A204.1 (cell line): Measurements from ENCODE around the gene LSP1.

Source experiments
- FAIRE-seq: peaks from 2 replicates; lab custom pipeline; 2012; peaks lifted over from hg19 to GRCh38; lab: Jason Lieb, UNC

LSP1 gene

DNA sequence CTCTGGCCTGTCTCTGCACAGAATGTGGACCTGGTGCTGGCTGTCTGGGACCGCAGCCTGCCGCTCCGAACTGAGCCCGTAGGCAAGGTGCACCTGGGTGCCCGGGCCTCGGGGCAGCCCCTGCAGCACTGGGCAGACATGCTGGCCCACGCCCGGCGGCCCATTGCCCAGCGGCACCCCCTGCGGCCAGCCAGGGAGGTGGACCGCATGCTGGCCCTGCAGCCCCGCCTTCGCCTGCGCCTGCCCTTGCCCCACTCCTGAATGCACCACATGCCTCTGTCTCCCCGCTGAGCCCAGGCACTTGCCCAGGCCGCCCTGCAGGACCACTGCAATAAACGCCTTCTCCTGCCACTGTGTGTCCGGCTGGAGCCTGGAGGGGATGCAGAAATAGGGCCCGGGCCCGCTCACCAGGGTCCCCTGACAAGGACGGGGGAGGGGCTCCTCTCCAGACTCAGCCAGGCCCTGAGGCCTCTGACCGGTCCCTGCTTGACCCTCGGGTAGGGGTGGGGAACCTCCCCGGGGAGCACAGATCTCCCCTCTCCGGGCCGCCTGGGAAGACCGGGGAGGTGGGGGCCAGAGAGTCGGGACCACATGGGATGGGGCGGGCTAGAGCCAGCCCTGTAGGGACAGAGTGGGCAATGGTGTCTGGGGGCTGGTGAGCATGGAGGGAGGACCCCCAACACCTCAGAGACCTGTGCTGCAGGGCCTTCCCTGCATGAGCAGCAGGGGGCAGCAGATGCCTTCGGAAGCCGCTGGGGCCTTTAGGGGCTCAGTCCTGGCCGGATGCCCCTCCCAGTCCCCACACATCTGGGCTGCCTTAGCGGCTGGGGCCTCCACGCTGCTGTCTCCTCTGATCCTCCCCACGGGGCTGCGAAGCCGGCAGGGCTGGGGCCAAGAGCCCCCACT lies 15.5 kb upstream of the LSP1 start:
- FAIRE-seq: no peak

DNA sequence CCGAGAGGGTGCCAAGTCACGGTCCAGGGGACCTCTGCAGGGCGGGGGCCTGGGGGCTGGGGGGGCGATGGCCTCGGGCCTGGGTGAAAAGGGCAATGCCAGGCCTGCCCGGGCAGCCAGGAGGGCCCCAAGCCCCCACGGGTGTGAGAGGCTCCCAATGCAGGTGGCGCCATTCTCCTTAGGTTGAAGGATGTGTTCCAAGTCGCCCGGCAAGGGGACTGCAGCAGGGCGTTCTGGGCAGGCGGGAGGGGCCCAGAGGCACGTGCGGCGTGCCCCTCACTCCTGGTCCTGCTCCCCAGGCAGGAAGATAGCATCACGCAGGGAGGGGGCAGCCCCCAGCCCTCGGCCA lies 14.8 kb upstream of the LSP1 start:
- FAIRE-seq: no peak

DNA sequence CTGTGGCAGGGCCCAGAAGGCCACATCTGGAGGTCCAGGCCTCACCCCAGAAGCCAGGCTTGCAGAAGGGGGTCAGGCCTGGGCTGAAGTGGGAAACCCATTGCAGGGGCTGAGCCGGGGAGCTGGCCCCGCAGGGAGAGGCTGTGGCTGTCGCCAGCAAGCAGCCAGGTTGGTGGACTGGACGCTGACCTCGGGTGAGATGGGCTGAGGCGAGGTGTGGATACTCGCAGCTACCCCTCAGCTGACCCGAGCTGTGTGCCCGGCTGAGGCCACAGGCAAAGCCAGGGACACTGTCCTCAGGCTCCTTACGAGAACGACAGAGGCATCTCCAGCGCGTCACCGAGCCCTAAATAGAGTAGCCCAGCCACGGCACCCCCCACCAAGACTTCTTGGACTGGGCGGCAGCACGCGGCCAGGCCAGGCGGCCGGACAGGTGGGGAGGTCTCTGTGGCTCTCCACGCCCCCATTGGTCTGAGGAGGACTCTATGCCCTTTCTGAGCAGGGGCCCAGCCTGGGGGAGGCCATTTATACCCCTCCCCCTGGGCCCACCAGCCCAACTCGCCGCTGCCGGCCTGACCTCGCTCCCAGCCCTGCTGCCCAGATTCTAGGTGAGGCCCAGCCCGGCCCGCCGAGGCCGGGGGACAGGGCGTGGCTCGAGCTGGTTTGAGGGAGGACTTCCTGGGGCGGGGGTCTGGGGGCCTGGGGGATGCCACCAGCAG lies 14.3 kb upstream of the LSP1 start, which contains the start of gene TNNI2:
TSS of gene TNNI2 (plus strand) at position 556 of the 719 bp plus-strand sequence. CDS start 716 bp downstream, outside the sequence.
- FAIRE-seq: no peak

DNA sequence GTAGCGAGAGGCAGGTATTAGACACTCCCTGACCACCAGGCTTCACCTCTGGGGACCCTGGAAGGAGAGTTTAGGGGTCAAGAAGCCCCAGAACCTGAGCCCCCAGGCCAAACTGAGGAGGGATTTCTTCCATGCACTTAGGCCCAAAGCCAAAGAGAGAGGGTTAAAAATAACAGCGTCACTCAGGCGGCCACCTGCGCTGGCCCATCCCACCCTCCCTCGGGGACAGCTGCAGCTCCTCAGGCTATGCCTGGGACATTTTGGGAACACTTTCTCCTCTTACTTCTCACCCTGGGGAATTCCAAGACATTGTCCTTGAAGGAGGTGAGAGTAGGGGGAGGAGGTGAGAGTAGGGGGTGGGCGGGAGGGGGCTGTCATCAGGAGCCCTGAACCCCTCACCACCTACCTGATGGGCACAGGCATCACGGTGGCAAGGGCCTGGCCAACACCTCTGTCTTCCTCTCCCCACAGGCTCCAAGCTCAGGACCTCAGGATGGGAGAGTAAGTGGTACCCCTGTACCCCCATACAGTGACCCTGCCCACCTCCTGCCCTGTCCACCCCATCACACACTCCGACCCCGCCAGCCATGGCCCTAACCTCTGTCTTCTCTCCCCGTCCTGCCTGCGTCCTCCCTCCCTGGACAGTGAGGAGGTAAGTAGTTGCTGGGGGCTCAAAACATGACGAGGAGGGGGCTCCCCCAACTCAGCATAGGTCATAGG lies 13.5 kb upstream of the LSP1 start:
- no peak for FAIRE-seq

DNA sequence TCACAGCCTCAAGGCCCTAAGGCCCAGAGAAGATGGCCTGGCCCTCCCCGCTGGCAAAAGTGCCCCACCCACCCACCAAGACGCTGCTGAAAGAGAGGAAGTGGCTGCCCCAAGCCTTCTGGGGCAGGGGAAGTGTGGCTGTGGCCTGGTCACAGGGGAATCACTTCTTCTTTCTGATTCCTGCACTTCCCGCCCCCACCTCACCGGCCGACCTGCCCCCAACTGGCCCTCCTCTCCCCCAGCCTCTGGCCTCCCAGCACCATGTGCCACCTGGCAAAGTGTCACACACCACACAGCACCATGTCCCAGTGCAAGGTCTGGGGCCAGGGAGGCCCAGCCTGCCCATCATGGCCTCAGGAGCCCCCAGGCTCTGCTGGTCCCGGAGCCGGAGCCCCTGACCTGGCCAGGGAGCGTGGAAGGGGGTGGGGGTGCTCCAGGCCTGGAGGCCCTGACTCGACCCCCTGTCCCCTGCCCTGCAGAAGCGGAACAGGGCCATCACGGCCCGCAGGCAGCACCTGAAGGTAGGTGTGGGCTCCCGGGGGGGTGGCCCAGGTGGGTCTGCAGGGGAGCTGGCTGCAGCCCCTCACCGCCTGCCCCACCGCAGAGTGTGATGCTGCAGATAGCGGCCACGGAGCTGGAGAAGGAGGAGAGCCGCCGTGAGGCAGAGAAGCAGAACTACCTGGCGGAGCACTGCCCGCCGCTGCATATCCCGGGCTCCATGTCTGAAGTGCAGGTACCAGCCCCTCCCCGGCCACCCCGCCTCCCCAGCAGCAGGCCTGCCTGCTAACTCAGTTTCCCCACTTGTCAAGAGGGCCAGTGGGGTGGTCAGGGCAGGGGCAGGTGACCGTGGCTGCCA lies 12.7 kb upstream of the LSP1 start:
- no peak for FAIRE-seq

DNA sequence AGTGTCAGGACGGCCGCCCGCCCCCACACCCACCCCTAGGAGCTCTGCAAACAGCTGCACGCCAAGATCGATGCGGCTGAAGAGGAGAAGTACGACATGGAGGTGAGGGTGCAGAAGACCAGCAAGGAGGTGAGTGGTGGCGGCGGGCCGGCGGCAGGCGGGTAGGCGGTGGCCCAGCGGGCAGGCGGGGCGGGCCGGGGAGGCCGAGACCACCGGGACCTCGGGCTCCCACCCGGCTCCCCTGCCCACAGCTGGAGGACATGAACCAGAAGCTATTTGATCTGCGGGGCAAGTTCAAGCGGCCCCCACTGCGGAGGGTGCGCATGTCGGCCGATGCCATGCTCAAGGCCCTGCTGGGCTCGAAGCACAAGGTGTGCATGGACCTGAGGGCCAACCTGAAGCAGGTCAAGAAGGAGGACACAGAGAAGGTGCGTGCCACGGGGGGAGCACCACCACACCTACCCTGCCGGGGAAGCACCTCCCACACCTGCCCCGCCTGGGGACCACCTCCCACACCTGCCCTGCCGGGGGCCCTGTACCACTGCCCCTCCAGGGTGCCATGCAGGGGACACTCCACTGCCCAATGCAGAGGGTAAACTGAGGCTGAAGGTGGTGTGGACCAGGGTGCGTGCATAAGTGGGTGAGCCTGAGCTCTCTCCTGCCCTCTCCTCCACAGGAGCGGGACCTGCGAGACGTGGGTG lies 12.0 kb upstream of the LSP1 start:
- no peak for FAIRE-seq

DNA sequence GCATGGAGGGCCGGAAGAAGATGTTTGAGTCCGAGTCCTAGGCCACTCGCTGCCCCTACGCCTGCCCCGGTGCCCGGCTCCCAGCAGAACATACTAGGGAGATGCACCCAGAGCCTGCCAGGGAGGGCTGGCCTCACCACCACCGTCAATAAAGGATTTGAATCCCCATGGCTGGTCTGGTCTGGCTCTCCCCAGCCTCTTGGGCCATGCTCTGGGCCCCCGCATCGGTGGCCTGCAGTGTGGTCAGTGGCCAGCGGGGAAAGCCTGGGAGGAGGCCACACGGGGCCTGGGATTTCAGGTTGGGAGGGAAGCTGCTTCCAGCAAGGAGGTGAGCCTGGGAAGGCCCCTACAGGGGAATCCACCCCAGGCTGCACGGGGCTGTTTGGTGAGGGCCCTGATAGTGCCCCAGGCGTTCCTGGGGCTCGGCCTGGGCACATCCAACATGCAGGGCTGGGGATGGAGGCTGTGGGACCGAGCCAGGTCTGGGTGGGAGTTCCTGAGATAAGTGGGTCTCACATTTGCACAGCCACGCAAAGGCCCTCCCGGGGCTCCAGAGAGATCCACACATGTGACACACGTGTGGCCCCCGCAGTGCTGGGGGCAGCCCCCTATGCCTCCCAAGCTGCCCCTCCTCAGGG lies 11.3 kb upstream of the LSP1 start:
- no peak for FAIRE-seq

DNA sequence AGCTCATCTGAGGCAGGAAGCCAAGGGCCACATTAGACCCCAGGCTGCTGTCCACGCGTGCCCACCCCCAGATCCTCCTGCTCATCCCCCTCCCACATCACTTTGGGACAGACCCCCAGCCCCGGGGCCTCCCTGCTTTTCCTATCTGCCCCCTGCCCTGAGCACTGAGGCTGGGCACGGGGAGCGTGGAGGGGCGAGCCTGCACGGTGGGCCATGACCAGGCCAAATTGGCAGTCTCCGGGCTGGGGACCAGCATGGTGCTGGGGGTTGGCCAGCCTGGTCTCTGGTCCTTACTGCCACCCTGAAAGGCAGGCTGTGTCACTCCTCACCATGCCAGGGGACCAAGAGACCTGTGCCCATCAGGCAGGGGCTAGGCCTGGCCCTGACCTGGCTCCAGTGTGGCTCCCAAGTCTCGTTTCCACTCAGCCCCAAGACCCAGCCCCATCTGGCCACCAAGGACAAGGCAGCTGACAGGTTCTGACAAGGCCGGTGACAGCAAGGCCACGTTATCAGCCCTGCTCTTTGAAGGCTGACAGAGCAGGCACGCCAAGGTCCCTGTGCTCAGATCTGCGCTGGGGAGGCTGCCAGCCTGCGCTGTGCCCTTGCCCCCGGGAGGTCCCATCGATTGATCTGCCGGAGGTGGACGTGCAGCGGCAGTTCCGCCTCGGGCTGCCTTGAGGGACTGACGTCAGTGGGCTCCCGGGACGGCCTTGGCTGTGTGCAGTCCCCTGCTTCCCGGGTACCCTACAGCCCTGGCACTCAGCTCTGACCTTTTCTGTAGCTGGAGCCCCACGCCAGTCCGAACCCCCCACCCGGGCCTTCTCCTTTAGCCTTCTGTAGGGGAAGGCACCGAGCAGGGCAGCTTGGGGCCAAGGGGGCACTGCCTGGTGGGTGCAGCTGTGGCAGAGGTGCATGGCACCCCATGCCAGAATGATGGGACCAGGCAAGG lies 10.5 kb upstream of the LSP1 start:
- no peak for FAIRE-seq

DNA sequence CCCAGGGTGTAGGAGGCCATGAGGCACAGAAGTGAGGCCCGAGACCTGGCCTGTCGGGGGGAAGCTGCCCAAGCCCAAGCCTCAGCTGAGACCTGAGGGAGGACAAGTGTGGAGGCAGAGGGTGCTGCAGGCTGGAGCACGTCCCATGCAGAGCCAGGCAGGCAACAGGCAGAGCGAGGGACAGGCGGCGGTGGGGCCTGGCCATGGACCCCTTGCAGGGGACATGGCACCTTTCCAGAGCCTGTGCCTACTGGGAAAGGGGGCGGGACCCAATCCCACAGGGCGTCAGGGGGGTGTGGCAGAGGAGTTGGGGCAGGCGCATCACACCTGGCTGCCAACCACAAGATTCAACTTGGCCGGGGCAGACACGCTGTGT lies 9.8 kb upstream of the LSP1 start:
- no peak for FAIRE-seq

DNA sequence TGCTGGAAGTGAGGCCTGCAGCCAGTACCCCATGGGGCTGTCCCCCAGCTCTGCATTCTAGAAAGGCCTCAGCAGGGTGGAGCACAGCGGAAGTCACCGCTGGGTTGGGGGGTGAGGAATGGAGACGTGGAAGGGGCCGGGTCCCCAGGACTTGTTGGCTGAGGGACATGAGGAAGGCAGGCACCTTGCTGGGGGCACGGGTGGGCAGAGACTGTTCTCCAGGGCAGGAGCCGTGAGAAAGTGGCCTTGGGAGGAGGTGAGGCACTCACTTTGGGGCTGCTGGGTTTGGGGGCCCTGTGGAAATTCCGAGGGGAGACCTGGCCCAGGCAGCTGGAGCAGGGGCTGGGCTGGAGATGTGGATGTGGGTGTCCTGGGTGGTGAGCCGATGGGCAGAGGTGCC lies 9.1 kb upstream of the LSP1 start:
- FAIRE-seq: no peak

DNA sequence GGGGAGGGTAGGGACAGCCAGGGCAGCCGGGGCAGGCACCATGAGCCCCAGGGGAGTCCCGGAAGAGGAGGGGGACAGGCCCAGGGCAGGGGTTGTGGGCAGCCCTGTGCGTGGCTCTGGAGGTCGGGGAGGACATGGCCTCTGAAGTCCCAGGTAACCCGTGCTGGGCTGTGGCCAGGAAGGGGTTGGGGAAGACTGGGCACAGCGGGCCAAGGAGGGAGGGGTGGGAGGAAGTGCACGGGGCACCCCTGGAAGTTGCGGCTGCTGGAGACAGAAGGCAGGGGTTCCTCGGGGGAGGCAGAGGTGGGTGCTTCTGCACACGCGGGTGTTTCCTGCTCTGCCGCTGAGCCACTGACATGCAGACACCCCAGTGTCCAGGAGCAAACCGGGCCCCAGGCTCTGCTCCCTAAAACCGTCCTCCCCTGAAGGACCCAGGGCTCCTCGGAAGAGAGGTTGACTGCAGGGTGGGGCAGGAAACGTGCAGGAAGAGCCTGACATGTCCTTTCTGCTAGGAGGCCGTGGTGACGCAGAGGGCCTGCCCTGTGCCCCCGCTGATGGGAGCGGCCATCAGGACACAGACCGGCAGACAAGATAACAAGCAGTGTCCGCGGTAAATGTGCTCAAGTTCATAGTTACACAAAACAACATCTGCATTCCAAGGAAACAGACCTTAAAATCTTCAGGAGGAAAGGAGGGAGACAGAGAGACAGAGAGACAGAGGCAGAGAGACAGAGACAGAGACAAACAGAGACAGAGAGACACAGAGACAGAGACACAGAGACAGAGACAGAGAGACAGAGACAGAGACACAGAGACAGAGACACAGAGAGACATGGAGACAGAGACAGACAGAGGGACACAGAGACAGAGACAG lies 8.4 kb upstream of the LSP1 start:
- FAIRE-seq: no peak

DNA sequence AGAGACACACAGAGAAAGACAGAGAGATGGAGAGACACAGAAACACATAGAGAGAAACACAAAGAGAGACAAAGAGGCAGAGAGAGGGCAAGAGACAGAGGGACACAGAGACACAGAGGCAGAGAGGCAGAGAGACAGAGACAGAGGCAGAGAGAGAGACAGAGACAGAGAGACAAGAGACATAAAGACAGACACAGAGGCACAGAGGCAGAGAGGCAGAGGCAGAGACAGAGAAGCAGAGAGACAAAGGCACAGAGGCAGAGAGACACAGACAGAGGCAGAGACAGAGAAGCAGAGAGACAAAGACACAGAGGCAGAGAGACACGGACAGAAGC lies 7.8 kb upstream of the LSP1 start:
- no peak for FAIRE-seq

DNA sequence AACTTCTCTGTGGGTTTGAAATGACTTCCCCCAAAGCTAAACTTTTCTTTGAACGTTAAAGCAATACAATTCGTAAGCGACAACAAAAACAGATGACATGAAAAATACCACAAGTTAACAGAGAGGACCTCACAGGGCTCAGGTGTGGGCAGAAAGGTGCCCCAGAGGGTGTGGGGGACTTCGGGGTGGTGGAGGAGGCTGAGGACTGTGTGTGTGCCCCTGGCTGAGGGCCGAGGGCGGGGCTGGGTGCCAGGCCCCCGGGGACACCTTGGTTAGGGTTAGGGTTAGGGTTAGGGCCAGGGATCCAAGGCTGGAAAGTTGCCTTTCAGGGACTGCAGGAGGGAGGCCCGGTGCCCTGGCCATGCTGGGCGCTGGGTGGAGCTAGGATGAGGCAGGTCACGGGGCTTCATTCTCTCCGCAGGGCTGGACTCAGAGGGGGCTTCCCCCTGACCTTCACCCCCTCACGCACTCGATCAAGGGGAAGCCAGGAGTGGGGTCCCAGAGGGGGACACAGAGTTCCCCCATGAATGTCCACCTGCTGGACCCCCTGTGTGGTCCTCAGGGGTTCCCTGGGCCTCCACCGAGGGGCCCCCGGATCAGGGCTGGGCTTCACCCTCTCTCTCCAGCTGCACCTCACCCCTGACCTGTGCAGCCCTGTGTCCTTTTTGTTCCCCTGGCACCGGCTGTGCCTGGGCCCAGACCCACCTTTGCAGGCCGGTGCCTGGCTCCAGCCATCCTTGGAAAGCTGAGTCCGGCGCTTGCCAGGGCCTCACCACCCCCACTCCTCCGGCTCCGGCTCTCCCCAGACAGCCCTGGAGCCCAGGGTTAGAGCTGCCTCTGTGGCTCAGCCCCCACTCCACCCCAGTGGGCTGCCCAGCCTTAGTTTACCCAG lies 7.1 kb upstream of the LSP1 start:
- no peak for FAIRE-seq

DNA sequence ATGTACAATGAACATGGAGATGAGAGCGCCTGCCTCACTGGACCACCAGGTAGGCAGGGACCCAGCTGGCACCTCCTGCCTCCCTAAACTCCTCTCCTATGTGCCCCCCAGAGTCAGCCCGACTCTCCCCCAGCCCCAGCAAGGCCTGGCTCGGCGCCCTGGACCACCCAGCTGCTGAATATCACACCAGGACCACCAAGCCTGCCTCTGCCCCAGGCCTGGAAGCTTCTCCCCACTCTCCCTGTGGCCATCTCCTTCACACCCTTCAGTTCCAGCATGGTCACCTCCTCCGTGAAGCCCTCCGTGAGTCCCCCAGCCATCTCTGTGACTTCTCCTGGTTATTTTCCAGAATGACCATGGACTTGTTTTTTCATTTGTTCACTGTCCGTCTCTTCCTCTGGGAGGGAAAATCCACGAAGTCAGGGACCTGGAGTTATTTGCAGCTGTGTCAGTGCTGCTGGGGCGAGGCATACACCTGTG lies 6.4 kb upstream of the LSP1 start:
- FAIRE-seq: no peak

DNA sequence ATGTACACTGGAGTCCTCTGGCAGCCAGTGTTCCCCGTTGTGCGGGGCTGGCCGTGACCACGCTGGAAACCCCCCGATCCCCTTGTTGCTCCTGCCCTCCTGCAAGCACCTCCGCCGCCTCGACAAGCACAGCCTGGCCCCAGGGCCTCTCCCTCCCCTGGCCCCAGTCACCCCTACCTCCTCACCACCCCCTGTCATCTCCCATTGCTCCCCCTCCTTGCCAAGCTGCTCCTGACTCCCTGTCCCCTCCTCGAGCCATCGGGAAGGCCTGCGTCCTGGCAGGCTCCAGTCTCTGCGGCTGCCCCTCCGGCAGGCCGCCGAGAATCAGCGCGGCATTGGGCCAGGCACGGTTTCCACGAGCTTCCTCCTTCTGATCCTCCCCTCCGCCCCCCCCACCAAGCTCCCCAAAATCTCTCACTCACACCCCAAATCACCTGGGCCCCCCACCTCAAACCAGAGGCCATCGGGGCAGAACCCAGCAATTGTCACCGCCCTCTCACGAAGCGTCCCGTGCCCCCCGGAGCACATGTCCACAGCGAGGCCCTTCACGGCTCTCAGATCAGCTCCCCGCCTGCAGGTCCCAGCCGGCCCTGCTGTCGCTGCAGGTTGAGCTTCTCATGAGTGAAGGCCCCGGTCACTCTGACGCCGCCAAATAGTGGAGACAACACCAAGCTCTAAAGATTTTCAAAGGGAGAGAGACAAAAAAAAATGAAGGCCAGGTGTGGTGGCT lies 5.7 kb upstream of the LSP1 start:
- FAIRE-seq: no peak

DNA sequence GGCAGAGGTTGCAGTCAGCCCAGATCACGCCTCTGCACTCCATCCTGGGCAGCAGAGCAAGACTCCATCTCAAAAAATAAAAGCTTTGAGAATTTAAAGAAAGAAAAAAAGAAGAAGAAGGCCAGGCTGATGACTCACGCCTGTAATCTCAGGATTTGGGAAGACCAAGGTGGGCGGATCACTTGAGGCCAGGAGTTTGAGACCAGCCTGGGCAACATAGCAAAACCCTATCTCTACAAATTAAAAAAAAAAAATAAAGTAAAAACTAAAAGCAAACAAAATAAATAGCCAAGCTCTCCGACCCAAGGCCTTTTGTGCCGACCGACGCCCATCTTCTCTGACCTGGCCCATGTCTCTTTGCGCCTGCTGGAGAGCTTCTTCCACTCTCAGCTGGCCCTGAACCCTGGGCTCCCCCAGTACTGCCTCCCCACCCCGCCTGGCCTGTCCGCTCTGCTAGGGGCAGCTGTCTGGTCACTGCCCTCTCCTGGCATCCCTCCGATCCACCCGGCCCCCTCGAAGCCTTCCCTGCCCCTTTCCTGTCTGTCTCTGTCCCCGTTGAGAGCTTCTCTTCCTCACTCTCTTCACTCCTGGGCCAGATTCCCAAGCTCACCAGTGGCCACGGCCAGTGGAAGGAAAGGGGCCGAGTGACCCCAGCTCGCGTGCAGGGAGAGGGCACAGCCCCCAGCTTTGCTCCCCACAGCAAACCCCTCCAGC lies 4.8 kb upstream of the LSP1 start:
- no peak for FAIRE-seq
